Measurements from ENCODE around the gene PRH2.

DNA sequence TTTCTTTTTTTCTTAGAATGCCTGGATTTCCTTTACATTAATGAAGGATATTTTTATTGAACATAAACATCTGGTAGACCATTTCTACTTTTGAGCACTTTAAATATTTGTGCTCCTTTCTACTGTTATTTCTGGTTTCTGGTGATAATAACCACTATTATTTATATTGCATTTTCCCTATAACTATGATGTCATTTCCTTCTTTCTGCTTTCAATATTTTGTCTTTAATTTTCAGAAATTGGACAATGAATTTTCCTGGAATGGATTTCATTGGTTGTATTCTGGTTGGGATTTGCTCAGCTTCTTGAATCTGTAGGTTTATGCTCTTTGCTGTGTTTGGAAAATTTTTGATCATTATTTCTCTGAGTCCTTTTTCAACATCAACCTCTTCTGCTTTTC lies 39.8 kb upstream of the PRH2 start:
- TF ChIP-seq, protein P1, sequence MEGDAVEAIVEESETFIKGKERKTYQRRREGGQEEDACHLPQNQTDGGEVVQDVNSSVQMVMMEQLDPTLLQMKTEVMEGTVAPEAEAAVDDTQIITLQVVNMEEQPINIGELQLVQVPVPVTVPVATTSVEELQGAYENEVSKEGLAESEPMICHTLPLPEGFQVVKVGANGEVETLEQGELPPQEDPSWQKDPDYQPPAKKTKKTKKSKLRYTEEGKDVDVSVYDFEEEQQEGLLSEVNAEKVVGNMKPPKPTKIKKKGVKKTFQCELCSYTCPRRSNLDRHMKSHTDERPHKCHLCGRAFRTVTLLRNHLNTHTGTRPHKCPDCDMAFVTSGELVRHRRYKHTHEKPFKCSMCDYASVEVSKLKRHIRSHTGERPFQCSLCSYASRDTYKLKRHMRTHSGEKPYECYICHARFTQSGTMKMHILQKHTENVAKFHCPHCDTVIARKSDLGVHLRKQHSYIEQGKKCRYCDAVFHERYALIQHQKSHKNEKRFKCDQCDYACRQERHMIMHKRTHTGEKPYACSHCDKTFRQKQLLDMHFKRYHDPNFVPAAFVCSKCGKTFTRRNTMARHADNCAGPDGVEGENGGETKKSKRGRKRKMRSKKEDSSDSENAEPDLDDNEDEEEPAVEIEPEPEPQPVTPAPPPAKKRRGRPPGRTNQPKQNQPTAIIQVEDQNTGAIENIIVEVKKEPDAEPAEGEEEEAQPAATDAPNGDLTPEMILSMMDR (IDR thresholded peaks at IDR 0.05), result no peak
- TF ChIP-seq POLR2A (IDR thresholded peaks at IDR 0.05), result no peak
